HG03460 (cell line): Measurements from ENCODE around the gene CITED1.

Experiments
- ATAC-seq: cut with Tn5 transposase; IDR thresholded peaks from one replicate; pipeline ENCODE4 v1.9.1; 2021; ENCODE audit not compliant: unreplicated experiment

The CITED1 gene

DNA sequence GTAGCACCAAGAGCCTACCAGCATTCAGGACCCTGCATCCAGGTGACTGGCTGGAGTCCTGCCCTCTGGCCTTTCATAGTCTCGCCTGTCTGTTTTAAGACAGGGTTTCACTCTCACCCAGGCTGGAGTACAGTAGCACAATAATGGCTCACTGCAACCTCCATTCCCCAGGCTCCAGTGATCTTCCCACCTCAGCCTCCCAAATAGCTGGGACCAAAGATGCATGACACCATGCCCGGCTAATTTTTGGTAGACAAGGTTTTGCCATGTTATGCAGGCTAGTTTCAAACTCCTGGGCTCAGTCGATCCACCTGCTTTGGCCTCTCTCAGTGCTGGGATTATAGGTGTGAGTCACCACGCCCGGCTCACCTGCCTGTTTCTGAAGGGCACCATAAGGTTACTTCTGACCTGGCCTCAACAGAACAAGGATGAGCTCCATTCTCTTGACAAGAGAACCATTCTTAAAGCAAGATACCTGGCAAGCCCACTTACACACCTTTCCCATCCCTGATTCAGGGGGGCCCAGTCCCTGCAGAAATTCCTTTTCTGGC is 35.3 kb downstream of the CITED1 start:
- ATAC-seq, result no peak

DNA sequence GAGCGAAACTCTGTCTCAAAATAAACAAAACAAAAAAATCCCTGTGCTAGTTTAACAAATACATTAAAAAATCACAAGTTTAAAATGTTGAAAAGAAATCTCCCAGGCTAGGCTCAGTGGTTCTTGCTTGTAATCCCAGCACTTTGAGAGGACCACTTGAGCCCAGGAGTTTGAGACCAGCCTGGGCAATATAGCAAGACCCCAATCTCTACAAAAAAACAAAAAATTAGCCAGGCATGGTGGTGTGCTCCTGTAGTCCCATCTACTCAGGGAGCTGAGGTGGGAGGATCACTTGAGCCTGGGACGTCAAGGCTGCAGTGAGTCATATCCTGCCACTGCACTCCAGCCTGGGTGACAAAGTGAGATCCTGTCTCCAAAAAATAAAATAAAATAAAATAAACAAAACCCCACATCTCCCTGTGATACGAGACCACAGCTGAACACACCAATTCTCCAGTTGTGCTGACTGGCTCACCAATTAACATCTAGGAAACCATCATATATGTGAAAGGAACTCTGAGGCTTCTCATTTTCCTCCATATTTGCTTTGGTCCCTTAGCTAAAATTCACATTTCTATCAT is 36.0 kb downstream of the CITED1 start:
- no peak for ATAC-seq

DNA sequence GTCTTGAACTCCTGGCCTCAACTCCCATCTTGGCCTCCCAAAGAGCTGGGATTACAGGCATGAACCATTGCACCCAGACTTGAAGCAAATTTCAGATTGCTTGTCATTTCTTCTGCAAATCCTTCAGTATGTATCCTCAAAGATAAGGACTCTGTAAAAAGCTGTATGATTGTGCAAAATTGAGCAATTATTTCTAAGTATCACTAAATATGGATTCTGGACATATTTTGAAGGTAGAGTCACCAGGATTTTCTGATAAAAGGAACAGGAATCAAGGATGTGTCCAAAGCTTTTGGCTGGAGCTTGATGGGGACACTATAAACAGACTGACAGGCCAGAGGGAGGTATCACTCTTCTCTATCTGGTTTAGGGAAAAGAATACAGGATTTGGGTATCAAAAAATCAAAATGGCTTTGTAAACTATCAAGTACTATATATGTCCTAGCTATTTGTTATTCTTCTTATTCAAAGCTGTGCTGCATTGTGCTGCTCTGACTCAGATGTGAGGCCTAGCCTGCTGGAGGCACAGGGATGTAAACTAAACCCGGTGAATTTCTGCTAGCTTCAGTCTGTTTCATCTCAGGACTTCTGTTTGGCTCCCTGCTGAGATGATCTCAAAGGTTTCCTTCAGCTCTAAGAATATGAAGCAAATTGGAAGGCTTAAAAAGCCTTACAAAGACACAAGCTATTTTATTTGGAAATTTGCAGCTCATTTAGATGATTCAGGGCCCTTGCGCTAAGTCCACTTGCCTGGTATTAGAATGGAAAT is 36.9 kb downstream of the CITED1 start:
- no peak for ATAC-seq

DNA sequence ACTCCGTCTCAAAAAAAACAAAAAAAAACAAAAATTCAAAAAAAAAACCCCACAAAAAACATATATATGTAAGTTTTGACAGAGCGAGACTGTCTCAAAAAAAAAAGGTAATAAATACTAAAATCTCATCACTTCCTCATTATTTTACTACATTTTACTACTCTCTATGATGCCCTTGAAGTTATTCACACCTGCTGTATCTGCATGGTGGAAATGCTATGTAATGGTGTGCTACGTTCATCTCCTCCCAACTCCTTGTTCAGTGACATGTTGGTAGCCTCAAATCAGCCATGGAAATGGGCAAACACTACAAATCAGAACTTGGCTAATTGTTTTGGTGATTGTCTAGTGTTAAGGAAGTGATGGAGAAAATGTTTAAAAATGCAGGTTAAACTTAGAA is 40.5 kb downstream of the CITED1 start:
- no peak for ATAC-seq

DNA sequence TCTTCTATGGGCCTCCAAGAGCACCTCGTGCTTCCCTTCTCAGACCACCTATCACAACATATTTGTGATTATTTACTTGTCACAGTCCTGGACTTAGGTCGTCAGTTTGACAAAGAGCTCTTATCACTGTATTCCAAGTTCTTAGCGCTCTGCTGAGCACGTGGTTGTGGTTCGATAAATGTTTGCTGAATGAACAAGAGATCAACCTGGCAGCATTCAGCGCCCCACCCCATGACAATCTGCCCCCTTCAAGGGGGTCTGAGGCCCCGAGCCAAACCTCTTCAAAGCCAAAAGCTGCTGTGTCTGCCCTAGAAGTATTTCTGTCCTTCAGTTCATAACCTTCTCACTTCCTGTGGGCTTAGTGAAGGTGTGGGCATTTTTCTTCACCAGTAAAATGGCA is 43.6 kb downstream of the CITED1 start:
- ATAC-seq, result no peak

DNA sequence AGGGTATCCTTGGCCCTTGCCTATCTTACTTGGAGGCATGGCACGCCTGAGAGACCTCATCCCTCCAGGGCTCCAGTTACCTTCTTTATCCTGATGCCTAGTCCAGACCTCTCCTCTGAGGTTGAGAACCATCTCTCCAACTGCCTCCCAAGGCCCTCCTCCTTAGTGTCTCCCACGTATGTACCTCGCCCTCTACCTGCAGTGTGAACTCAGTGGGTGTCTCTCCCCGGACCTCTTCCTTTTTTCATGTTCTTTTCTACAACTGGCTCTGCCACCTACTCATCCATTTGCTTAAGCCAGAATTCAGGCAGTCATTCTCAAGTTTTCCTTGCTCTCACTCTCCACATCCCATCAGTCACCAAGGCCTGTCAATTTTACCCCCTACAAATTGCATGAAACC is 45.3 kb downstream of the CITED1 start:
- ATAC-seq, result no peak

DNA sequence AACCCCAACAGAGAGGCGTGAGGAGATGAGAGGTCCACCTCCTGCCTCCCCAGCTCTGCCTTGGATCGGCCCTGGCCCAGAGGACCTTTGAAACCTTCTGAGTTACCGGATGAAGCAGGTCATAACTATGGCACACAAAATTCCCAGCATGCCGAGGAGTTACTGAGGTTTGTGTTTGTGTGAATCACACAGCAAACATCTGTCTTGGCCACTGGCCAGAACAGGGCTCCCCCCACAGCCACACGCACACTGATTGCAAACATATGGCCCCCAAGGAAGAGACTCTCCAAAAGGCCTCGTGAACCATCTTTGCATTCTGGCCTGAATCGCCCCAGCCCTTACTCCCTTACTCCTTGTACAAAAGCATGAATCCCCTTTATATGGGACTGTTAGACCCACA is 47.5 kb downstream of the CITED1 start:
- ATAC-seq, result no peak

DNA sequence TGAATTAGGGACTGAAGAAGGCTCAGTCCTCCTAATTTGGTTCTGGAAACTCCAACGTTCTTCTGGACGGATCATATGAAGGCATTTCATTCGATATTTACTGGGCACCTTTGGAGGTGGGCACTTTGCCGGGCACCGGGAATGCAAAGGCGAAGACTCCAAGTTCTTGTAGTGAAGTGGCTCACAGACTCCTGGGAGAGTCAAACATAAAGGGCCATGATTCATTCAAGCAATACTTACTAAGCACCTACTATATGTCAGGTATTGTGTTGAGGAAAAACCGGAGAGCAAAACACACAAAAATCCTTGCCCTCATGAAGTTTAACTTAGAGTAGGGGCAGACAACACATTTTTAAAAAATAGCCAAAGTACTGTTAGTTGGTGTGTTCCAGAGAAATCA is 49.9 kb downstream of the CITED1 start:
- no peak for ATAC-seq

DNA sequence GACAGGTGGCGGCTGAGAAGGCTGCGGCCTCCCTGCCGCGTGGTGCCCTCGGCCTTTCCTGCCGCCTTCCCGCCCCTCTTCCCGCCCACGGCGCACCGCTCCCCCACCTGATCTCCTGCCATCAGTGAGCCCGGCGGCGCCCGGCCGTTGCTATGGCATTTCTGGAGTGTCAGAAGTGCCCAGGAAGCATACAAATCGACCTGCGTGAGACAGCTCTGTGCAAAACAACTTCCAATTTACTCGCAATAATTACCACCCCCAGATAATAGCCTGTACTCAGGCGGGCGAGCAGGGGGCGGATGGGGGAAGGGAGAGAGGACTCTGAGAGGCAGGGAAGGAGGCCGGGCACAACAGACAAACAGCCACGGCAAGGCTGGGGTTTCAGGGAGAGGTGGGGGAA is 50.3 kb downstream of the CITED1 start:
- ATAC-seq, result no peak

DNA sequence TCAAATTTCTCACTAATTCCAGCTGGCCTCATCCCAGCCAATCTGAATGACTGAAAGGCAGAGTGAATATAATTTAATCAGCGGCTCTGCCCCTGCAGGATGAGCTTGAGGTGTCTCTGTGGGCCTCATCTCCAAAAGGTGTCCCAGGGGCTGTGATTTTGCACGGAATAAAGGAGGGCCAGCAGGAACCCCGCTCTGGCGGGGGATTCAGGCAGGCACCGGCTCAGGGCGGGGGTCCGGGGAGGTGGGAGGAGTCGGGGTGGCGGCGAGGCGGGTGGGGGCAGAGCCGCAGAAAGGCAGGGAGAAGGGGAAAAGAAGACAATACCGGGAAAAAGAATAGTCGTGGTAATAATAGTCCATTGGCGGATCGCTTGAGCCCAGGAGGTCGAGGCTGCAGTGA is 50.9 kb downstream of the CITED1 start:
- ATAC-seq, result no peak

DNA sequence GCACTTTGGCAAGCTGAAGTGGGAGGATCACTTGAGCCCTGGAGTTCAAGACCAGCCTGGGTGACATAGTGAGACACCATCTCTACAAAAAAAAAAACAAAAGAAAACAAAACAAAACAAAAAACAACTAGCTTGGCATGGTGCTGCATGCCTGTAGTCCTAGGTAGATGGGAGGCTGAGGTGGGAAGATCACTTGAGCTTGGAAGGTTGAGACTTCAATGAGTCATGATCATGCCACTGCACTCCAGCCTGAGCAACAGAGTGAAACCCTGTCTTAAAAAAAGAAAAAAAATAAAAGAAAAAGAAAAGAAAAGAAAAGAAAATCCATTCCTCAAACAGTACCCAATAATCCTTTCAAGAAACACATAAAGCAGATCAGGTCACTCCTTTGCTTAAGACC is 52.0 kb downstream of the CITED1 start:
- ATAC-seq, result no peak
